Stimulated activated CD4-positive, alpha-beta T cell treated with anti-CD3 and anti-CD28 coated beads, Interleukin-1b, Interleukin-23, amount 100 ng/mL, for 24 hours (primary cell): ENCODE results near the gene EIF2S3B.

Source experiments
- DNase-seq, 4 experiments: peaks; one replicate each; pipeline ENCODE4 v3.0.0-alpha.2; 2020; ENCODE audit warnings: low read depth in 4 of 4, low spot score in 1 of 4

Gene EIF2S3B

GRCh38 chr12:10554228-10554755 lies 48.6 kb downstream of the EIF2S3B start:
- no peak for DNase-seq

GRCh38 chr12:10554756-10555481 lies 49.2 kb downstream of the EIF2S3B start:
- DNase-seq = no peak

GRCh38 chr12:10557329-10557728 lies 51.6 kb downstream of the EIF2S3B start:
- DNase-seq = no peak

GRCh38 chr12:10557766-10558165 lies 52.1 kb downstream of the EIF2S3B start:
- DNase-seq = no peak
